H1 (cell line): ENCODE measurements around the gene STH. TPM values are rescaled to one million over a fixed set of nuclear protein-coding genes. Genes with fewer than 3 reads are reported as not detected.

Experiments used
- CTCF ChIA-PET: fragments of 300-600 bp; sonication (Branson Sonifier 250); formaldehyde crosslinking; loops from one replicate; lab custom pipeline; 2021; ENCODE audit not compliant: partially characterized antibody; lab: Charles Lee
- POLR2A ChIA-PET: fragments of 300-600 bp; sonication (Branson Sonifier 250); formaldehyde crosslinking; loops from one replicate; lab custom pipeline; 2021; ENCODE audit warnings: inconsistent platforms; ENCODE audit not compliant: partially characterized antibody; lab: Charles Lee
- DNase-seq, 2 experiments: peaks; one replicate each; pipeline versions ENCODE4 v3.0.0 to v3.0.0-alpha.2; 2010 to 2022; ENCODE audit warnings: low spot score in 2 of 2, low read depth in 1 of 2, mixed read lengths in 1 of 2
- FAIRE-seq: peaks from 2 replicates; lab custom pipeline; 2011; peaks lifted over from hg19 to GRCh38; lab: Jason Lieb, UNC
- H2AFZ ChIP-seq: 2 replicates; pipeline ENCODE4 v1.8.1; 2012; ENCODE audit warnings: low read length, inconsistent platforms
- H2AK5ac ChIP-seq: 2 replicates; pipeline ENCODE4 v1.6.1; 2013; ENCODE audit warnings: low read depth, low read length
- H2BK120ac ChIP-seq: replicated peaks from 2 replicates; pipeline ENCODE3; 2013; ENCODE audit warnings: low read depth, low read length, inconsistent platforms
- H2BK12ac ChIP-seq: 2 replicates; pipeline ENCODE4 v1.6.1; 2013; ENCODE audit warnings: low read depth, low read length
- H2BK15ac ChIP-seq: 2 replicates; pipeline ENCODE4 v1.6.1; 2013; ENCODE audit warnings: low read length
- H2BK20ac ChIP-seq: 2 replicates; pipeline ENCODE4 v1.6.1; 2013; ENCODE audit warnings: low read length
- H2BK5ac ChIP-seq: 2 replicates; pipeline ENCODE4 v1.6.1; 2013; ENCODE audit warnings: low read depth, low read length
- H3K14ac ChIP-seq: 2 replicates; pipeline ENCODE4 v1.6.1; 2013; ENCODE audit warnings: inconsistent platforms; ENCODE audit not compliant: insufficient read length
- H3K18ac ChIP-seq: 2 replicates; pipeline ENCODE4 v1.6.1; 2013; ENCODE audit warnings: low read length; ENCODE audit errors: extremely low read depth
- H3K23ac ChIP-seq: 2 replicates; pipeline ENCODE4 v1.6.1; 2013; ENCODE audit warnings: inconsistent platforms; ENCODE audit not compliant: insufficient read length
- H3K23me2 ChIP-seq: 2 replicates; pipeline ENCODE4 v1.6.1; 2013; ENCODE audit warnings: low read depth, low read length
- H3K27ac ChIP-seq: 2 replicates; pipeline ENCODE4 v1.6.1; 2011; ENCODE audit warnings: low read depth, low read length, inconsistent platforms
- H3K27me3 ChIP-seq, 4 experiments: replicated peaks in 1 of 4; 1 replicate in 1 of 4; 2 replicates in 3 of 4; pipeline versions ENCODE4 v1.6.1 to v1.8.1; 2011 to 2013; ENCODE audit warnings: low read length in 3 of 4, mild to moderate bottlenecking in 3 of 4, inconsistent platforms in 2 of 4, mixed read lengths in 2 of 4, moderate library complexity in 1 of 4; ENCODE audit not compliant: control insufficient read depth in 3 of 4, insufficient read depth in 3 of 4; ENCODE audit errors: extremely low read depth in 1 of 4
- H3K36me3 ChIP-seq, 4 experiments: 2 replicates each; pipeline versions ENCODE4 v1.6.1 to v1.8.1; 2011 to 2013; ENCODE audit warnings: mild to moderate bottlenecking in 4 of 4, low read length in 3 of 4, moderate library complexity in 2 of 4, control low read depth in 1 of 4, inconsistent platforms in 1 of 4; ENCODE audit not compliant: insufficient read depth in 4 of 4, control insufficient read depth in 2 of 4
- H3K4ac ChIP-seq: replicated peaks from 2 replicates; pipeline ENCODE3; 2013; ENCODE audit warnings: low read length, low read depth, mixed read lengths, inconsistent platforms; ENCODE audit not compliant: insufficient read length
- H3K4me1 ChIP-seq, 4 experiments: replicated peaks in 1 of 4; 1 replicate in 1 of 4; 2 replicates in 3 of 4; pipeline versions ENCODE4 v1.6.1 to v1.8.1; 2011 to 2013; ENCODE audit warnings: low read length in 3 of 4, inconsistent platforms in 2 of 4, mixed read lengths in 1 of 4; ENCODE audit not compliant: insufficient read depth in 4 of 4, control insufficient read depth in 3 of 4
- H3K4me2 ChIP-seq, 2 experiments: 2 replicates each; pipeline versions ENCODE4 v1.6.1 to v1.8.1; 2011 to 2013; ENCODE audit warnings: low read depth in 2 of 2, low read length in 2 of 2, control low read depth in 1 of 2, inconsistent platforms in 1 of 2, mild to moderate bottlenecking in 1 of 2; ENCODE audit not compliant: insufficient read depth in 1 of 2
- H3K4me3 ChIP-seq, 4 experiments: fragments of 200-600, 300-600 bp in 1 of 4; sonication (generic), shearing (Covaris generic), sonication (Bioruptor Twin) in 1 of 4; 2 replicates each; pipeline versions ENCODE4 v1.5.1 to v1.8.1; 2011 to 2016; ENCODE audit warnings: low read length in 4 of 4, low read depth in 3 of 4, control low read depth in 2 of 4, inconsistent platforms in 2 of 4, mild to moderate bottlenecking in 2 of 4, mixed read lengths in 1 of 4, moderate library complexity in 1 of 4; ENCODE audit not compliant: insufficient read depth in 2 of 4; ENCODE audit errors: extremely low read depth in 1 of 4
- H3K56ac ChIP-seq: replicated peaks from 2 replicates; pipeline ENCODE3; 2013; ENCODE audit warnings: low read depth, mild to moderate bottlenecking, mixed read lengths, low read length, inconsistent platforms; ENCODE audit not compliant: insufficient read length
- H3K79me1 ChIP-seq: 2 replicates; pipeline ENCODE4 v1.6.1; 2013; ENCODE audit warnings: low read depth, low read length, control low read depth
- H3K79me2 ChIP-seq, 2 experiments: 2 replicates each; pipeline versions ENCODE4 v1.6.1 to v1.8.1; 2012 to 2013; ENCODE audit warnings: low read length in 2 of 2, mild to moderate bottlenecking in 2 of 2, inconsistent platforms in 1 of 2; ENCODE audit not compliant: insufficient read depth in 2 of 2, control insufficient read depth in 1 of 2
- H3K9ac ChIP-seq, 4 experiments: replicated peaks in 1 of 4; 1 replicate in 1 of 4; 2 replicates in 3 of 4; pipeline versions ENCODE4 v1.6.1 to v1.8.1; 2011 to 2013; ENCODE audit warnings: low read depth in 3 of 4, low read length in 3 of 4, control low read depth in 2 of 4, mild to moderate bottlenecking in 2 of 4, moderate library complexity in 2 of 4, inconsistent platforms in 1 of 4; ENCODE audit errors: extremely low read depth in 1 of 4
- H3K9me3 ChIP-seq, 2 experiments: 2 replicates each; pipeline versions ENCODE4 v1.6.1 to v1.8.1; 2012 to 2013; ENCODE audit warnings: mild to moderate bottlenecking in 2 of 2, moderate library complexity in 2 of 2, control low read depth in 1 of 2, inconsistent platforms in 1 of 2, low read depth in 1 of 2, low read length in 1 of 2, mixed read lengths in 1 of 2; ENCODE audit not compliant: insufficient read depth in 2 of 2
- H4K20me1 ChIP-seq, 2 experiments: replicated peaks in 1 of 2; 2 replicates each; pipeline versions ENCODE3 to v1.8.1; 2011 to 2013; ENCODE audit warnings: inconsistent platforms in 2 of 2, low read length in 2 of 2, mild to moderate bottlenecking in 1 of 2; ENCODE audit not compliant: insufficient read depth in 2 of 2, control insufficient read depth in 1 of 2
- H4K5ac ChIP-seq: 2 replicates; pipeline ENCODE4 v1.6.1; 2013; ENCODE audit warnings: low read length, low read depth, mixed read lengths, inconsistent platforms; ENCODE audit not compliant: insufficient read length
- H4K8ac ChIP-seq: 2 replicates; pipeline ENCODE4 v1.8.0; 2013; ENCODE audit warnings: mild to moderate bottlenecking, moderate library complexity, low read length, inconsistent platforms; ENCODE audit not compliant: insufficient read depth; ENCODE audit errors: extremely low read depth
- H4K91ac ChIP-seq: replicated peaks from 2 replicates; pipeline ENCODE3; 2013; ENCODE audit warnings: low read length, mixed read lengths, inconsistent platforms; ENCODE audit not compliant: insufficient read length
- ASH2L ChIP-seq: fragments of 200-600, 300-600 bp; sonication (generic); IDR thresholded peaks from one replicate; pipeline ENCODE4 v1.7.1; 2017; ENCODE audit warnings: low read length
- BACH1 ChIP-seq: IDR thresholded peaks from 2 replicates; pipeline ENCODE4 v1.6.1; 2012; ENCODE audit warnings: low read length, improper control_type of control experiment
- CREB1 ChIP-seq: IDR thresholded peaks from 2 replicates; pipeline ENCODE4 v1.6.1; 2012; ENCODE audit warnings: inconsistent platforms
- EGR1 ChIP-seq: IDR thresholded peaks from 2 replicates; pipeline ENCODE4 v1.6.1; 2011; ENCODE audit warnings: low read depth, low read length, borderline replicate concordance
- GABPA ChIP-seq: IDR thresholded peaks from 2 replicates; pipeline ENCODE4 v1.6.1; 2011; ENCODE audit warnings: mild to moderate bottlenecking, low read length, moderate library complexity, borderline replicate concordance; ENCODE audit not compliant: insufficient read depth
- JUN ChIP-seq: IDR thresholded peaks from 2 replicates; pipeline ENCODE4 v1.6.1; 2011; ENCODE audit warnings: low read depth, mild to moderate bottlenecking, improper control_type of control experiment, low read length
- KDM1A ChIP-seq: fragments of 200-600, 300-600 bp; sonication (generic); IDR thresholded peaks from 2 replicates; pipeline ENCODE4 v1.7.1; 2016; ENCODE audit warnings: mild to moderate bottlenecking, low read length, borderline replicate concordance
- POLR2A ChIP-seq, 2 experiments: IDR thresholded peaks; 1 replicate in 1 of 2; 2 replicates in 1 of 2; pipeline ENCODE4 v1.6.1; 2011; ENCODE audit warnings: low read depth in 2 of 2, low read length in 2 of 2, mild to moderate bottlenecking in 2 of 2; ENCODE audit errors: control extremely low read depth in 1 of 2
- RFX5 ChIP-seq: IDR thresholded peaks from 2 replicates; pipeline ENCODE4 v1.6.1; 2011; ENCODE audit warnings: low read depth, low read length, improper control_type of control experiment, borderline replicate concordance
- RXRA ChIP-seq: IDR thresholded peaks from 2 replicates; pipeline ENCODE4 v1.6.1; 2011; ENCODE audit warnings: low read depth, mild to moderate bottlenecking, low read length, moderate library complexity; ENCODE audit not compliant: insufficient read depth
- SP2 ChIP-seq: IDR thresholded peaks from 2 replicates; pipeline ENCODE4 v1.6.1; 2012; ENCODE audit warnings: mild to moderate bottlenecking, low read length, inconsistent platforms
- TCF12 ChIP-seq: IDR thresholded peaks from 2 replicates; pipeline ENCODE4 v1.6.1; 2011; ENCODE audit warnings: low read depth, mild to moderate bottlenecking, low read length
- TEAD4 ChIP-seq: IDR thresholded peaks from 2 replicates; pipeline ENCODE4 v1.6.1; 2012; ENCODE audit warnings: low read depth, low read length, inconsistent platforms, mixed read lengths
- WGBS, 2 experiments: shearing (Covaris generic) in 1 of 2; methylation state at CpG; one replicate each; pipeline versions ENCODE4 v1.1.6 to v1.1.7; 2013 to 2015; ENCODE audit warnings: low lambda C conversion rate in 2 of 2, mixed read lengths in 2 of 2, inconsistent platforms in 1 of 2, low coverage in 1 of 2, missing lambda C conversion rate in 1 of 2; ENCODE audit not compliant: insufficient replicate concordance in 2 of 2, insufficient coverage in 1 of 2, insufficient read length in 1 of 2; ENCODE audit errors: extremely low coverage in 1 of 2, missing lambda C conversion rate in 1 of 2; 5-methylcytosine and 5-hydroxymethylcytosine counted together
- polyA plus RNA-seq, 7 experiments: library from polyadenylated mRNA; depleted of rRNA in 3 of 7; stranded (reverse) in 5 of 7; unstranded in 2 of 7; fragments of >200 nt in 5 of 7; fragments of 200-250 nt in 2 of 7; gene quantifications; 1 replicate in 5 of 7; 2 replicates in 1 of 7; 4 replicates in 1 of 7; pipeline versions ENCODE4 v1.2.1 to v1.2.3, GENCODE V29; 2011 to 2013; ENCODE audit warnings: missing spikeins in 2 of 7, mixed read lengths in 2 of 7
- total RNA-seq: library from RNA; stranded (reverse); fragmentation: NEBNext Ultra II Directional; extraction: Animal tissue kit (Norgen Biotek cat#: 25700); gene quantifications from 2 replicates; pipeline ENCODE4 v1.2.1, GENCODE V29; 2021
- TF ChIP-seq, protein P1 (sequence below), 3 experiments: IDR thresholded peaks; 1 replicate in 2 of 3; 2 replicates in 1 of 3; pipeline versions ENCODE4 v1.5.1 to v1.6.1; 2011; ENCODE audit warnings: low read length in 3 of 3, mild to moderate bottlenecking in 3 of 3, inconsistent platforms in 2 of 3, low read depth in 1 of 3, moderate library complexity in 1 of 3; ENCODE audit not compliant: insufficient read depth in 1 of 3; ENCODE audit errors: control extremely low read depth in 1 of 3

Gene STH
- total and polyA plus RNA-seq, 2 of the 8 experiments (the other 6 are each of a cell fraction or from before 2014, with no cell fraction given) = not detected

- Histone ChIP-seq H3K79me2 (no peaks in the 10 kb centered on the region), H2BK5ac (no peak overlapping the region), H2BK15ac (no peak overlapping the region), H3K4me1 (peaks cover 0 to 6% (median under 1%) of the 10 kb centered on the region in 4 experiments; a peak in 2 of 7 replicates), H3K23ac (no peak overlapping the region), H3K23me2 (no peaks in the 10 kb centered on the region), H3K4me2 (no peak overlapping the region), H4K20me1 (no peaks in the 10 kb centered on the region), H3K79me1 (no peaks in the 10 kb centered on the region), H3K4me3 (no peak overlapping the region), H3K9ac (no peak overlapping the region), H4K8ac (no peak overlapping the region), H3K27me3 (no peaks in the 10 kb centered on the region), H3K27ac (no peak overlapping the region), H2AK5ac (no peak overlapping the region), H3K18ac (no peak overlapping the region), H2AFZ (no peak overlapping the region), H4K91ac (no peak overlapping the region), H3K4ac (no peak overlapping the region), H2BK120ac (no peak overlapping the region), H3K14ac (no peak overlapping the region), H3K9me3 (no peaks in the 10 kb centered on the region), H2BK12ac (no peak overlapping the region), H4K5ac (no peak overlapping the region), H3K36me3 (no peaks in the 10 kb centered on the region), H3K56ac (no peak overlapping the region), H2BK20ac (no peak overlapping the region)
- ChIA-PET CTCF (interaction anchor here (0.8 to 2.7 kb wide), 3 partner anchors 10 to 22 kb away, joined by 3 to 17 read pairs (median 8); no protein-coding TSS in a partner anchor), POLR2A (no interaction called here)
- no peak for DNase-seq
- FAIRE-seq = no peak
- WGBS, 2 experiments = 87% methylated on average over 3 of the region's 3 CpGs; no CpG with 5 or more reads in 1 of the 2 experiments
- TF ChIP-seq, protein P1, sequence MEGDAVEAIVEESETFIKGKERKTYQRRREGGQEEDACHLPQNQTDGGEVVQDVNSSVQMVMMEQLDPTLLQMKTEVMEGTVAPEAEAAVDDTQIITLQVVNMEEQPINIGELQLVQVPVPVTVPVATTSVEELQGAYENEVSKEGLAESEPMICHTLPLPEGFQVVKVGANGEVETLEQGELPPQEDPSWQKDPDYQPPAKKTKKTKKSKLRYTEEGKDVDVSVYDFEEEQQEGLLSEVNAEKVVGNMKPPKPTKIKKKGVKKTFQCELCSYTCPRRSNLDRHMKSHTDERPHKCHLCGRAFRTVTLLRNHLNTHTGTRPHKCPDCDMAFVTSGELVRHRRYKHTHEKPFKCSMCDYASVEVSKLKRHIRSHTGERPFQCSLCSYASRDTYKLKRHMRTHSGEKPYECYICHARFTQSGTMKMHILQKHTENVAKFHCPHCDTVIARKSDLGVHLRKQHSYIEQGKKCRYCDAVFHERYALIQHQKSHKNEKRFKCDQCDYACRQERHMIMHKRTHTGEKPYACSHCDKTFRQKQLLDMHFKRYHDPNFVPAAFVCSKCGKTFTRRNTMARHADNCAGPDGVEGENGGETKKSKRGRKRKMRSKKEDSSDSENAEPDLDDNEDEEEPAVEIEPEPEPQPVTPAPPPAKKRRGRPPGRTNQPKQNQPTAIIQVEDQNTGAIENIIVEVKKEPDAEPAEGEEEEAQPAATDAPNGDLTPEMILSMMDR (IDR thresholded peaks at IDR 0.05; ENCODE audit: control extremely low read depth in 1 of 3, insufficient read depth in 1 of 3, low read depth in 1 of 3, low read length in 3 of 3) = no peak
- TF ChIP-seq RXRA = no peak
- TF ChIP-seq KDM1A = no peak
- no peak for TF ChIP-seq SP2
- TF ChIP-seq JUN = no peak
- TF ChIP-seq TCF12 = no peak
- TF ChIP-seq CREB1 = no peak
- no peak for TF ChIP-seq EGR1
- TF ChIP-seq RFX5 = no peak
- TF ChIP-seq GABPA = no peak
- no peak for TF ChIP-seq ASH2L
- TF ChIP-seq TEAD4 = no peak
- no peak for TF ChIP-seq POLR2A (IDR thresholded peaks at IDR 0.05; ENCODE audit: control extremely low read depth in 1 of 2, low read depth in 2 of 2, low read length in 2 of 2)
- no peak for TF ChIP-seq BACH1
These were observed 43.0 kb upstream of the STH start for GRCh38 chr17:45956090-45956489.
